Pancreas (tissue), 10 donors: ENCODE data around the gene SUSD3. TPM values are rescaled to one million over a fixed set of nuclear protein-coding genes. Genes with fewer than 3 reads are reported as not detected.

ENCODE experiments used
- ATAC-seq, 4 donors: fragments of 200-7000 bp; cut with Tn5 transposase; one replicate each; pipeline versions ENCODE4 v1.8.0 to v1.9.1; 2020; ENCODE audit warnings: mild to moderate bottlenecking in 4 of 4, moderate library complexity in 4 of 4
- DNase-seq, 6 donors: peaks; one replicate each; pipeline ENCODE4 v3.0.0-alpha.2; 2020
- FAIRE-seq: peaks from 2 replicates; lab custom pipeline; 2012; peaks lifted over from hg19 to GRCh38; lab: Jason Lieb, UNC
- H3K27ac ChIP-seq, 4 donors: fragments of 200-600 bp; sonication (generic); 1 replicate in 3 of 4; 2 replicates in 1 of 4; pipeline versions ENCODE4 v1.5.0 to v1.8.0; 2020
- H3K27me3 ChIP-seq, 4 donors: fragments of 200-600 bp; one replicate each; pipeline ENCODE4 v1.8.0; 2021
- H3K36me3 ChIP-seq, 3 donors: fragments of 200-600 bp; sonication (generic) in 1 of 3; one replicate each; pipeline versions ENCODE4 v1.5.0 to v1.8.0; 2020 to 2021
- H3K4me1 ChIP-seq, 3 donors: fragments of 200-600 bp; one replicate each; pipeline ENCODE4 v1.8.0; 2021
- H3K4me3 ChIP-seq, 4 donors: fragments of 200-600 bp; sonication (generic) in 2 of 4; one replicate each; pipeline versions ENCODE4 v1.5.0 to v1.8.0; 2020 to 2021
- H3K9me3 ChIP-seq, 4 donors: fragments of 200-600 bp; one replicate each; pipeline ENCODE4 v1.8.0; 2021
- CTCF ChIP-seq, 4 donors: fragments of 200-600 bp; sonication (generic) in 3 of 4; IDR thresholded peaks; one replicate each; pipeline versions ENCODE4 v1.5.0 to v1.8.0; 2021; ENCODE audit warnings: antibody characterized with exemption in 4 of 4
- WGBS, 2 donors: extraction: QIAGEN DNeasy Blood & Tissue Kit; methylation state at CpG; one replicate each; pipeline ENCODE4 v1.1.7; 2013; 5-methylcytosine and 5-hydroxymethylcytosine counted together
- intact Hi-C, 3 donors: fragments of 100-400 bp; cut with DNase I; formaldehyde crosslinking; loops; one replicate each; pipeline versions ENCODE4 v1.11.1 to v1.14.2; 2022
- polyA plus RNA-seq, 2 donors: library from polyadenylated mRNA; stranded (reverse); fragments of 200-250 nt; gene quantifications; one replicate each; pipeline ENCODE4 v1.2.3, GENCODE V29; 2013
- total RNA-seq, 6 donors: library from RNA; stranded (reverse); fragmentation: NEBNext Ultra II Directional in 4 of 6; extraction: Animal tissue kit (Norgen Biotek cat#: 25700) in 4 of 6; gene quantifications; one replicate each; pipeline versions ENCODE4 v1.2.1 to v1.2.4, GENCODE V29; 2021 to 2023
- donor health status: healthy with polysubstance abuse.
- donor health status: DM: no; HTN: no; CAD: no; lungs with moderate emphysema.
- donor health status: DM: no; HTN: no; CAD: no.
- donor health status: control.
- donor health status: control.
- donor health status: Bipolar disorder and iron deficiency.
- donor health status: DM: yes; HTN: yes; CAD: no.
- donor health status: DM: no; HTN: no; CAD: no.
- donor health status: DM: no; HTN: no; CAD: no.
- donor health status: DM: yes; HTN: yes; CAD: no.

Gene SUSD3
- total and polyA plus RNA-seq, 8 donors = 0.16 to 2.8 (median 0.80) TPM

DNA sequence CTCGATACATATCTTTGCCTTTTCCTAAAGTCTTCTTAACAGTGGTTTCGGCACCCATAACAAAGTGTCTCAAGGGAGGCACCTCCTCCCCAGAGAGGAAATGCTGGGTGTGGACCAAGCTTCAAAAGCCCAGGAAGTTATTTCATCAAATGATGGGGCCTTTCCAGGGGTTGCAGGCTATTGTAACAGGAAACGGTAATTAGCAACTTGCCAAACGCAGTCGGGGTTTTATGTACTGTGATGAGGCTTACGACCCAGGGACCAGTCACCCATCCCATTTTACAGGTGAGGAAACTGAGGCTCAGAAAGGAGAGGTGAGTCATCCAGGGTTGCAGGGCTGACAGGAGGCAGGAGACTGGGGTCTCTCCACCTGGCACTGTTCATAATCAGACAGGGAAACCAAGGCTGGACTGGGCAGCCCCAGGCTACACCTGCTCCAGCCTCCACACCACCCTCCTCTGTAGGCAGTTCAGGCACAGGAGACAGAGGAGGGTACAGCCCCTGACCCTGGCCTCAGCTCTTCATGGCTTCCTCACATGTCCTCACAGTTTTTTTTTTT is 30.0 kb upstream of the SUSD3 start:
- Histone ChIP-seq H3K27ac (no peak overlapping the region), H3K36me3 (no peaks in the 10 kb centered on the region), H3K4me3 (no peak overlapping the region), H3K4me1 (no peaks in the 10 kb centered on the region), H3K9me3 (no peaks in the 10 kb centered on the region), H3K27me3 (no peaks in the 10 kb centered on the region)
- DNase-seq (no peak), FAIRE-seq (no peak), ATAC-seq (no peak)
- 70 to 75% methylated on average over 6 of the region's 6 CpGs for WGBS, 2 donors
- intact Hi-C loops = no loop called here
- TF ChIP-seq CTCF (IDR thresholded peaks at IDR 0.05) = no peak

DNA sequence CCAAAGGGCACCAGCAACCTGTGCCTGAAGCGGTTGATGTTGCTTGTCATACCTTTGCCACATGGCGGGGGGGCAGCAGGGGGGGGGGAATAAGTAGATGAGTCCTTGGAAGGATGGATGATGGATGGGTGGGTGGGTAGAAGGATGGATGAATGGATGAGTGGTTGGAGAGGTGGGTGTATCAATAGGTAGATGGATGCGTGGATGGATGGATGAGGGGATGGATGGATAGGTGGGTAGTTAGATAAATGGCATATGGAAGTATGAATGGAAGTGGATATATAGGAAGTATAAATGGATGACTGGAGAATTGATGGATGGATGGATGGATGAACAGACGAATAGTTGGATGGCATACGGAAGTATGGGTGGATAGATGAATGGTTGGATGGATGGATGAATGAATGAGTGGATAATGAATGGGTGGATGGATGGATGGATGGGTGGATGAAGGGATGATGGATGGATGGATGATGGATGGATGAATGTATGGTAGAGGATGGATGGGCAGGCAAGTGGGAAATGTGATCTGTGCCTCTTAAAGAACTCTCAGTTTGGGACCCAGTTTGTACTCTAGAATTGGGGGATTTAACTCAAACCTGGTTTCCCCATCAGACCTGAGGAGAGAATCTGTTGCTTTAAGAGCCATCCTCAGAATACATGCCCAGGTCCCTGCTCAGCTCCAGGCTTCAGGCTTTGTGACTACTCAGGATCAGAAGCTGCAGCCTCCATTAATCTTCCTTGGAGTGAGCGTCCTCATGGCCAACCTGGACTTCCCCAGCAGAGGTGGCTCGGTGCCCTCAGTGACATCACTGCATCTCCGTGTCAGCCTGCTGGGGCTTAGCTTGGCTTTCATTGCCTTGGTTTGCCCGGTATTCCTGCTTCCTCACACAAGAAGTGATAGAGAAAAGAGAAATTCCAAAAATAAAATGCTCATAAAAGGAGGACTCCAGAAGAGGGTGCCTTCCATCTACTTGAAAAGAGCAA is 27.6 kb upstream of the SUSD3 start:
- FAIRE-seq (no peak), ATAC-seq (no peak), DNase-seq (no peak)
- Histone ChIP-seq H3K27ac (no peak overlapping the region), H3K9me3 (no peaks in the 10 kb centered on the region), H3K27me3 (no peaks in the 10 kb centered on the region), H3K4me1 (no peaks in the 10 kb centered on the region), H3K4me3 (no peak overlapping the region), H3K36me3 (no peaks in the 10 kb centered on the region)
- WGBS, 2 donors = 62 to 76% methylated on average over 9 of the region's 9 CpGs
- TF ChIP-seq CTCF (IDR thresholded peaks at IDR 0.05) = no peak
- intact Hi-C loops = no loop called here

GRCh38 chr9:93031629-93032430 is 26.7 kb upstream of the SUSD3 start:
- ATAC-seq (peak in 2 of 4 donors; percentile 13 to 63), FAIRE-seq (no peak), DNase-seq (no peak)
- Histone ChIP-seq H3K36me3 (no peaks in the 10 kb centered on the region), H3K27ac (no peak overlapping the region), H3K27me3 (no peaks in the 10 kb centered on the region), H3K4me3 (no peak overlapping the region), H3K4me1 (no peaks in the 10 kb centered on the region), H3K9me3 (no peaks in the 10 kb centered on the region)
- no peak for TF ChIP-seq CTCF (IDR thresholded peaks at IDR 0.05)
- 61 to 73% methylated on average over 10 of the region's 10 CpGs for WGBS, 2 donors
- intact Hi-C loops = no loop called here

- Histone ChIP-seq H3K4me3 (no peak overlapping the region), H3K9me3 (no peaks in the 10 kb centered on the region), H3K36me3 (no peaks in the 10 kb centered on the region), H3K27ac (no peak overlapping the region), H3K4me1 (no peaks in the 10 kb centered on the region), H3K27me3 (no peaks in the 10 kb centered on the region)
- TF ChIP-seq CTCF (IDR thresholded peaks at IDR 0.05) = no peak
- FAIRE-seq = no peak
- intact Hi-C loops = no loop called here
- DNase-seq = no peak
- 56 to 72% methylated on average over 12 of the region's 12 CpGs for WGBS, 2 donors
- no peak for ATAC-seq
Observed at GRCh38 chr9:93032545-93032944, 26.0 kb upstream of the SUSD3 start.
